Endothelial cell (in vitro differentiated cells): ENCODE data around the gene RASGEF1C. TPM values are rescaled to one million over a fixed set of nuclear protein-coding genes. Genes with fewer than 3 reads are reported as not detected.

Experiments used
- DNase-seq: peaks from one replicate; pipeline ENCODE4 v3.0.0; 2021; ENCODE audit warnings: low spot score
- H3K27ac Mint-ChIP-seq: one replicate; pipeline ENCODE4 v1.8.0; 2021; ENCODE audit warnings: mixed read lengths, inconsistent platforms; ENCODE audit not compliant: unreplicated experiment
- H3K27me3 Mint-ChIP-seq: one replicate; pipeline ENCODE4 v1.8.0; 2021; ENCODE audit warnings: mild to moderate bottlenecking, moderate library complexity, mixed read lengths, inconsistent platforms; ENCODE audit not compliant: unreplicated experiment
- H3K36me3 Mint-ChIP-seq: one replicate; pipeline ENCODE4 v1.8.0; 2021; ENCODE audit warnings: mild to moderate bottlenecking, low read depth, mixed read lengths, inconsistent platforms; ENCODE audit not compliant: unreplicated experiment
- H3K4me1 Mint-ChIP-seq: one replicate; pipeline ENCODE4 v1.8.0; 2021; ENCODE audit warnings: mild to moderate bottlenecking, mixed read lengths, inconsistent platforms; ENCODE audit not compliant: unreplicated experiment
- H3K4me3 Mint-ChIP-seq: one replicate; pipeline ENCODE4 v1.8.0; 2021; ENCODE audit warnings: mild to moderate bottlenecking, mixed read lengths, inconsistent platforms; ENCODE audit not compliant: unreplicated experiment
- H3K9me3 Mint-ChIP-seq: one replicate; pipeline ENCODE4 v1.8.0; 2021; ENCODE audit warnings: mixed read lengths, inconsistent platforms; ENCODE audit not compliant: unreplicated experiment
- CTCF ChIP-seq: fragments of 200-600 bp; sonication (generic); IDR thresholded peaks from one replicate; pipeline ENCODE4 v1.5.0; 2021; ENCODE audit warnings: antibody characterized with exemption; ENCODE audit not compliant: unreplicated experiment
- total RNA-seq: library from RNA; stranded (reverse); fragmentation: NEBNext Ultra II Directional; extraction: Animal tissue kit (Norgen Biotek cat#: 25700); gene quantifications from one replicate; pipeline ENCODE4 v1.2.1, GENCODE V29; 2021; ENCODE audit not compliant: unreplicated experiment

Gene RASGEF1C
- total RNA-seq, 1 donor from 2014 or later, result 0.64 TPM

- no peak for DNase-seq
- H3K9me3 Mint-ChIP-seq, result peaks cover 8% of the 10 kb centered on the region
- H3K36me3 Mint-ChIP-seq, result peaks cover 4% of the 10 kb centered on the region
- peaks cover 5% of the 10 kb centered on the region for H3K4me1 Mint-ChIP-seq
- no peak for TF ChIP-seq CTCF
- peaks cover 2% of the 10 kb centered on the region for H3K27me3 Mint-ChIP-seq
- H3K27ac Mint-ChIP-seq, result no peak overlapping the region
- no peak overlapping the region for H3K4me3 Mint-ChIP-seq
Measured at GRCh38 chr5:180178531-180179441, 30.2 kb downstream of the RASGEF1C start.

DNA sequence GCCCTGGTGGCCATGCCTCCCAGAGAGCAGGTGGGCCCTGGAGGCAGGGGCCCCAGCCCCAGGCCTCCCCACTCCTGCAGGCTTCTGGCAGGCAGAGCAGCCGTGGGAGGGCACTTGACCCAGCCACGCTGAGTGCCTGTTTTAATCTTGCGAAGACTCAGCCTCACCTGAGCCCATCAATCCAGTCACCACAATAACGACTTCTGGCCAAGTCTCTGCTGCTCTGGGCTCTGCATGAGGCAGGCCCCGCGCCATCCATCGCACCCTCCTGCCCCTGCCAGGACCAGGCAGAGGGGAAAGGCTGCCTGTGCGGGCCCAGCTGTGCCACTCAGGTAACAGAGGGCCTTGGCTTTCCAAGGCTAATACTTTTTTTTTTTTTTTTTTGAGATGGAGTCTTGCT lies 32.8 kb downstream of the RASGEF1C start:
- no peaks in the 10 kb centered on the region for H3K9me3 Mint-ChIP-seq
- H3K36me3 Mint-ChIP-seq, result peaks cover 4% of the 10 kb centered on the region
- no peak overlapping the region for H3K4me3 Mint-ChIP-seq
- H3K27me3 Mint-ChIP-seq, result peaks cover 2% of the 10 kb centered on the region
- H3K4me1 Mint-ChIP-seq, result peaks cover 5% of the 10 kb centered on the region
- no peak overlapping the region for H3K27ac Mint-ChIP-seq
- DNase-seq, result no peak
- no peak for TF ChIP-seq CTCF

DNA sequence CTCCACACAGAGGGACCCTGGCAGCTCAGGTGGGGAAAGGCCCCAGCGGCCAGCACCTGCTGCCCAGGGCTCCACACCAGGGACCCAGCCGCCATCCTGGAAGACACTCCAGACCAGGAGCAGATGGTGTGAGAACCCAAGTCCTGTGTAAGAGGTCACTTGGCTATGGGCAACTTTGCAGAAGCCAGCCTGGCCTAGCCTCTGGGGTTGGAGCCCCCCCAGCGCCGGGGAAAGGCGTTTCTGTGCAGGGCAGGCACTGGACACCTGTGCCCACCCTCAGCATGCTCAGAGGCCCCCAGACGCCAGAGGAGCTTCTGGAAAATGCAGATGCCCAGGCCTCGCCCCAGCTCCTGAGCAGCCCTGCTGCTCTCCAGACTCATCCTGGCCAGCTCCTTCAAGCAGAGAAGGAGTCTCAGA lies 34.0 kb downstream of the RASGEF1C start:
- no peak overlapping the region for H3K27ac Mint-ChIP-seq
- peaks cover 4% of the 10 kb centered on the region for H3K36me3 Mint-ChIP-seq
- H3K4me3 Mint-ChIP-seq, result no peak overlapping the region
- H3K27me3 Mint-ChIP-seq, result peaks cover 2% of the 10 kb centered on the region
- H3K9me3 Mint-ChIP-seq, result no peaks in the 10 kb centered on the region
- TF ChIP-seq CTCF, result no peak
- peaks cover 5% of the 10 kb centered on the region for H3K4me1 Mint-ChIP-seq
- no peak for DNase-seq

DNA sequence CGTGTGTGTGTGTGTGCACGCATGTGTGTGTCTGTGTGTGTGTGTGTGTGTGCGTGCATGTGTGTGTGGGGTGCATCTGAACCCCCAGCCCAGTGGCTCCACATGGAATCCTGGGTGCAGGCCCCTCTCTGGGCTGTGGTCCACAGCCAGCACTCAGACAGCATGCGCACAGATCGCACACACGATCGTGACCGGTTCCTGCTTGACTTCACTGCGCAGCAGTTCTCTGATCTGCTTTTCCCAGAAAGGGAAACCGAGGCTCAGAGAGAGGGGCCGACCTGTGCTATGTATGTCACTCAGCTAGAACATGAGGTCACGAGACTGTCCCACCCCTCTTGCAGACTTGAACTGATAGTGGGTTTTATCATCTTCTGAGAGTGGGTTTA lies 34.4 kb downstream of the RASGEF1C start:
- peaks cover 5% of the 10 kb centered on the region for H3K4me1 Mint-ChIP-seq
- H3K4me3 Mint-ChIP-seq, result no peak overlapping the region
- no peak overlapping the region for H3K27ac Mint-ChIP-seq

More for the DNA sequence above, 34.4 kb downstream of the RASGEF1C start:
- Mint-ChIP-seq H3K9me3 (no peaks in the 10 kb centered on the region), H3K36me3 (peaks cover 4% of the 10 kb centered on the region), H3K27me3 (peaks cover 2% of the 10 kb centered on the region)
- no peak for DNase-seq
- TF ChIP-seq CTCF, result no peak
